H9 (cell line): ENCODE data around the gene REG4. TPM values are rescaled to one million over a fixed set of nuclear protein-coding genes. Genes with fewer than 3 reads are reported as not detected.

Experiments
- DNase-seq: peaks from one replicate; pipeline ENCODE4 v3.0.0-alpha.2; 2017
- H2AFZ ChIP-seq: one replicate; pipeline ENCODE4 v1.6.1; 2013; ENCODE audit warnings: mild to moderate bottlenecking, low read length, control low read depth, moderate library complexity
- H2AK5ac ChIP-seq: 2 replicates; pipeline ENCODE4 v1.6.1; 2013; ENCODE audit warnings: low read length, control low read depth, mixed read lengths; ENCODE audit not compliant: insufficient read length
- H2BK120ac ChIP-seq: one replicate; pipeline ENCODE4 v1.6.1; 2013; ENCODE audit warnings: low read depth, mild to moderate bottlenecking, low read length, control low read depth, inconsistent platforms; ENCODE audit not compliant: poor library complexity, severe bottlenecking
- H2BK12ac ChIP-seq: 2 replicates; pipeline ENCODE4 v1.6.1; 2013; ENCODE audit warnings: low read length, control low read depth, mixed read lengths, low read depth; ENCODE audit not compliant: insufficient read length
- H2BK15ac ChIP-seq: 2 replicates; pipeline ENCODE4 v1.6.1; 2013; ENCODE audit warnings: low read depth, low read length, control low read depth
- H2BK20ac ChIP-seq: one replicate; pipeline ENCODE4 v1.6.1; 2013; ENCODE audit warnings: low read depth, mild to moderate bottlenecking, low read length, control low read depth, inconsistent platforms; ENCODE audit not compliant: poor library complexity, severe bottlenecking
- H2BK5ac ChIP-seq: 2 replicates; pipeline ENCODE4 v1.6.1; 2013; ENCODE audit warnings: low read length, control low read depth, mixed read lengths; ENCODE audit not compliant: insufficient read length
- H3K14ac ChIP-seq: 2 replicates; pipeline ENCODE4 v1.6.1; 2013; ENCODE audit warnings: low read length, control low read depth; ENCODE audit not compliant: insufficient read depth
- H3K18ac ChIP-seq: 2 replicates; pipeline ENCODE4 v1.6.1; 2013; ENCODE audit warnings: low read depth, mild to moderate bottlenecking, mixed read lengths, low read length, control low read depth; ENCODE audit not compliant: insufficient read length
- H3K23ac ChIP-seq: 2 replicates; pipeline ENCODE4 v1.6.1; 2013; ENCODE audit warnings: low read length, control low read depth, mixed read lengths, low read depth; ENCODE audit not compliant: insufficient read length
- H3K23me2 ChIP-seq: 2 replicates; pipeline ENCODE4 v1.6.1; 2013; ENCODE audit warnings: low read depth, mild to moderate bottlenecking, mixed read lengths, low read length, control low read depth; ENCODE audit not compliant: insufficient read length, poor library complexity, severe bottlenecking
- H3K27ac ChIP-seq: 2 replicates; pipeline ENCODE4 v1.5.1; 2013; ENCODE audit warnings: low read length, control low read depth, mixed read lengths, low read depth; ENCODE audit not compliant: insufficient read length
- H3K27me3 ChIP-seq: 2 replicates; pipeline ENCODE4 v1.6.1; 2013; ENCODE audit warnings: low read length, control low read depth, inconsistent platforms; ENCODE audit not compliant: insufficient read depth
- H3K4ac ChIP-seq: 2 replicates; pipeline ENCODE4 v1.6.1; 2013; ENCODE audit warnings: low read depth, mild to moderate bottlenecking, control low read depth, inconsistent platforms, low read length, moderate library complexity
- H3K4me1 ChIP-seq: 2 replicates; pipeline ENCODE4 v1.6.1; 2013; ENCODE audit warnings: low read length, control low read depth, inconsistent platforms; ENCODE audit not compliant: insufficient read depth
- H3K4me2 ChIP-seq: 2 replicates; pipeline ENCODE4 v1.6.1; 2013; ENCODE audit warnings: low read length, control low read depth, mixed read lengths; ENCODE audit not compliant: insufficient read length, insufficient read depth
- H3K56ac ChIP-seq: 2 replicates; pipeline ENCODE4 v1.6.1; 2013; ENCODE audit warnings: low read depth, mild to moderate bottlenecking, mixed read lengths, low read length, control low read depth; ENCODE audit not compliant: insufficient read length
- H3K79me1 ChIP-seq: 2 replicates; pipeline ENCODE4 v1.6.1; 2013; ENCODE audit warnings: low read depth, mild to moderate bottlenecking, moderate library complexity, low read length, control low read depth, inconsistent platforms; ENCODE audit not compliant: insufficient read depth, poor library complexity, severe bottlenecking
- H3K79me2 ChIP-seq: 2 replicates; pipeline ENCODE4 v1.6.1; 2013; ENCODE audit warnings: low read length, control low read depth, inconsistent platforms; ENCODE audit not compliant: insufficient read depth
- H3K9ac ChIP-seq: 2 replicates; pipeline ENCODE4 v1.6.1; 2013; ENCODE audit warnings: low read length, control low read depth, mixed read lengths; ENCODE audit not compliant: insufficient read length; ENCODE audit errors: extremely low read depth
- H3K9me3 ChIP-seq: one replicate; pipeline ENCODE4 v1.6.1; 2013; ENCODE audit warnings: low read depth, low read length, inconsistent platforms; ENCODE audit not compliant: control insufficient read depth
- H3T11ph ChIP-seq: one replicate; pipeline ENCODE4 v1.6.1; 2013; ENCODE audit warnings: mild to moderate bottlenecking, low read length, control low read depth, inconsistent platforms
- H4K20me1 ChIP-seq: one replicate; pipeline ENCODE4 v1.6.1; 2013; ENCODE audit not compliant: control insufficient read depth, insufficient read length, insufficient read depth
- H4K5ac ChIP-seq: 2 replicates; pipeline ENCODE4 v1.6.1; 2013; ENCODE audit warnings: low read depth, mild to moderate bottlenecking, mixed read lengths, low read length, control low read depth; ENCODE audit not compliant: insufficient read length
- H4K8ac ChIP-seq: replicated peaks from 2 replicates; pipeline ENCODE4 v1.6.1; 2013; ENCODE audit warnings: low read length, control low read depth, mixed read lengths, low read depth; ENCODE audit not compliant: insufficient read length
- H4K91ac ChIP-seq: 2 replicates; pipeline ENCODE4 v1.6.1; 2013; ENCODE audit warnings: low read depth, mild to moderate bottlenecking, moderate library complexity, mixed read lengths, low read length, control low read depth; ENCODE audit not compliant: insufficient read length
- H3K27ac Mint-ChIP-seq, 3 experiments: 2 replicates in 2 of 3; 3 replicates in 1 of 3; pipeline ENCODE4 v1.8.0; 2020 to 2021; ENCODE audit warnings: mixed read lengths in 3 of 3, mild to moderate bottlenecking in 1 of 3, moderate library complexity in 1 of 3
- H3K27me3 Mint-ChIP-seq: 2 replicates; pipeline ENCODE4 v1.8.0; 2021; ENCODE audit warnings: low read depth, mild to moderate bottlenecking, moderate library complexity, mixed read lengths
- H3K36me3 Mint-ChIP-seq, 3 experiments: 2 replicates in 2 of 3; 3 replicates in 1 of 3; pipeline ENCODE4 v1.8.0; 2020 to 2021; ENCODE audit warnings: low read depth in 3 of 3, mixed read lengths in 3 of 3; ENCODE audit not compliant: insufficient read depth in 1 of 3
- H3K4me1 Mint-ChIP-seq, 2 experiments: 2 replicates each; pipeline ENCODE4 v1.8.0; 2020; ENCODE audit warnings: mixed read lengths in 2 of 2
- H3K4me3 Mint-ChIP-seq, 2 experiments: 2 replicates in 1 of 2; 3 replicates in 1 of 2; pipeline ENCODE4 v1.8.0; 2020 to 2021; ENCODE audit warnings: mild to moderate bottlenecking in 2 of 2, mixed read lengths in 2 of 2, moderate library complexity in 1 of 2
- H3K9me3 Mint-ChIP-seq, 2 experiments: 2 replicates in 1 of 2; 3 replicates in 1 of 2; pipeline ENCODE4 v1.8.0; 2020; ENCODE audit warnings: mild to moderate bottlenecking in 2 of 2, mixed read lengths in 2 of 2, moderate library complexity in 1 of 2
- CTCF ChIP-seq: fragments of 200-600 bp; sonication (generic); conservative IDR thresholded peaks from 3 replicates; pipeline ENCODE4 v1.8.0; 2021; ENCODE audit warnings: antibody characterized with exemption, mild to moderate bottlenecking
- WGBS: extraction: QIAGEN DNeasy Blood & Tissue Kit; methylation state at CpG from one replicate; pipeline ENCODE4 v1.1.7; 2013; ENCODE audit warnings: missing lambda C conversion rate, low lambda C conversion rate, mixed read lengths; ENCODE audit not compliant: insufficient read length; ENCODE audit errors: extremely low coverage; 5-methylcytosine and 5-hydroxymethylcytosine counted together
- total RNA-seq: library from RNA; stranded (reverse); gene quantifications from 2 replicates; pipeline ENCODE4 v1.2.1, GENCODE V29; 2021

The REG4 gene
- total RNA-seq, 1 experiment from 2014 or later: not detected

DNA sequence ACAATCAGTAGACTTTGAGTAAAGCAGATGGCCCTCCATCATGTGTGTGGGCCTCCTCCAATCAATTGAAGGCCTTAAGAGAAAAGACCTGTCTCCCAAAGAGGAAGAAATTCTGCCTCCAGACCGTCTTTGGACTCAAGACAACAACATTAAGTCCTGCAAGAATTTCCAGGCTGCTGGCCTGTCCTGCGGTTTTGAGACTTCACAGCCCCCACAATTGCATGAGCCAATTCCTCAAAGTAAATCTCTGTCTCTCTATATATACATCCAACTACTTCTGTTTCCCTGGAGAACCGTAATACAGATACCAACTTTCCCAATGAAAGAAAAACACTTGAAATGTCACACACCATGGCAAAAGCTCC is 16.4 kb downstream of the REG4 start:
- Histone ChIP-seq H4K91ac (no peak overlapping the region), H3K18ac (no peak overlapping the region), H3K23ac (no peak overlapping the region), H3K9me3 (no peaks in the 10 kb centered on the region), H3K27ac (no peak overlapping the region), H3K79me1 (no peaks in the 10 kb centered on the region), H3K23me2 (no peaks in the 10 kb centered on the region), H3K56ac (no peak overlapping the region), H3K14ac (no peak overlapping the region), H2BK12ac (no peak overlapping the region), H2BK15ac (no peak overlapping the region), H2AK5ac (no peak overlapping the region), H3T11ph (no peak overlapping the region), H3K4me2 (no peak overlapping the region), H4K8ac (no peak overlapping the region), H2AFZ (no peak overlapping the region), H3K27me3 (no peaks in the 10 kb centered on the region), H3K4me1 (no peaks in the 10 kb centered on the region), H2BK20ac (no peak overlapping the region), H4K20me1 (no peaks in the 10 kb centered on the region), H3K4ac (no peak overlapping the region), H3K9ac (no peak overlapping the region), H3K79me2 (no peaks in the 10 kb centered on the region), H2BK5ac (no peak overlapping the region), H4K5ac (no peak overlapping the region), H2BK120ac (no peak overlapping the region)
- H3K36me3 Mint-ChIP-seq: no peaks in the 10 kb centered on the region
- peaks cover 3 to 10% of the 10 kb centered on the region in 2 experiments; a peak in 2 of 4 replicates for H3K4me1 Mint-ChIP-seq
- WGBS: no CpG with 5 or more reads among the region's 3 CpGs
- H3K4me3 Mint-ChIP-seq: no peak overlapping the region
- no peaks in the 10 kb centered on the region; the same call in 1 of the 2 replicates for H3K27me3 Mint-ChIP-seq
- DNase-seq: no peak
- TF ChIP-seq CTCF: no peak
- H3K27ac Mint-ChIP-seq: no peak overlapping the region
- no peaks in the 10 kb centered on the region for H3K9me3 Mint-ChIP-seq
